NCI-H2227 (cell line): ENCODE measurements around the gene TBX5.

Source experiments
- DNase-seq: peaks from one replicate; lab custom pipeline; 2025; ENCODE audit not compliant: unreplicated experiment; lab: John Stamatoyannopoulos, UW

The TBX5 gene

GRCh38 chr12:114431902-114432301 lies 26.0 kb upstream of the TBX5 start:
- DNase-seq: no peak

DNA sequence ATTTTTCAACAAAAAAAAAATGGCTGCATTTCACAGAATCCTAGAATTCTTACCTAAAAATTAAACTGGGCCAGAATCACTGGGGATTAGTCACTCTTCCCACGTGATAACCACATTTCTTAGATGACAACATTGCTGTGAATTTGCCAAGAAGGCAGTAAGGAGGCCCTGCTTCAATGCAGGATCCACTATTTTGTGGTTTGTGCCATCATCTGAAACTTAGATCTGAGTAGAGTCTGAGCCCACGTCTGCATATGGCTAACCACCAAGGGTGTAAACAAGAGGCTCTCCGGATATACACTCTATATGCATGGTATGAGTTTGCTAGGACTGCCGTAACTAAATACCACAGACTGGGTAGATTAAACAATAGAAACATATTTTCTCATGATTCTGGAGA lies 24.4 kb upstream of the TBX5 start:
- no peak for DNase-seq

GRCh38 chr12:114425031-114425626 lies 19.2 kb upstream of the TBX5 start:
- no peak for DNase-seq

DNA sequence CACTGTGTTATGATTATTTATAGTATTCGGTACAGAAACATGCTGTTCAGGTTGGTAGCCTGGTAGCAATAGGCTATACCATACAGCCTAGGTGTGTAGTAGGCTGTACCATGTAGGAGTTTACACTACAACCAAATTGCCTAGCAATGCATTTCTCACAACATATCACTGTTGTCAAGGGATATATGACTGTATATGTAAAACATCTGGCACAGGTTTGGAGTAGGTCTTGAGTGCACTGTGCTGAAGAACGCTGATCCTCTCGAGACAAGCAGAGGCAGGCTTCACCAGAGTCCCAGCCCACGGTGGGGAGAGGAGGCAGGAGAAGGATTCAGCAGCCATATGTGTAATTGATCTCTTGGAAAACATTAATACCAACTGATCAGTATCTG lies 15.0 kb upstream of the TBX5 start:
- DNase-seq: no peak

DNA sequence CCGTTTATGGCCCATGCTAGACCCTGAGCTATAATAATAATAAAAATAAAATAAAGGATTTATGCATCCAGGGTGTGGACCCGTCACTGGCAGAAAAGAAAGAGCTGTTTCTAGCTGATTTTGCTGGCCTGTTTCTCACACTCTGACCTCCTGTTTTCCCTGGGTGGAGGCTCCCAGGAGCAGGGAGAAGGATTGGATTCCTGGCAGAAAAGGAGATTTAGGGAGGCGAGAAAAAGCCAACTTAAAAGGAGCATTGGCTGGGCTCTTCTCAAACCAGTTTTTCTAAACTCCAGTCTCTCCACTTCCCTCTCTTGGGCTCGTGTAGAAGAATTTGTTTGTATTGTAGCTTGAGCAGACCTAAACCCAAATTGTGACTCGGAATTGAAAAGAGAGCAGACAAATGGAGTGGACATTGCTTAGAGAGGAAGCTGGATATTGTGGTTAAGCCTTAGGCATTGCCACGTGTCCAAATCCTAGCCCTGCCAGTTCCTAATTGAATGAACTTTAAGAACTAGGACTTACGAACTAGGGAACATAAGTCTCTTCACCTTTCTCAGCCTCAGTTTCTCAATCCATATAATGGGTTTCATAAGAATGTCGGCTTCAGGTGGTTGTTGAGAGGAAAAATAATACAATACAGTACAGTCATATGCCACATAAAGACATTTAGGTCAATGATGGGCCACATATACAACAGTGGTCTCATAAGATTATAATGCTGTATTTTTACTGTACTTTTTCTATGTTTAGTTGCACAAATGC lies 14.4 kb upstream of the TBX5 start:
- DNase-seq: no peak

- no peak for DNase-seq
These were observed 10.1 kb upstream of the TBX5 start for GRCh38 chr12:114416028-114416427.

DNA sequence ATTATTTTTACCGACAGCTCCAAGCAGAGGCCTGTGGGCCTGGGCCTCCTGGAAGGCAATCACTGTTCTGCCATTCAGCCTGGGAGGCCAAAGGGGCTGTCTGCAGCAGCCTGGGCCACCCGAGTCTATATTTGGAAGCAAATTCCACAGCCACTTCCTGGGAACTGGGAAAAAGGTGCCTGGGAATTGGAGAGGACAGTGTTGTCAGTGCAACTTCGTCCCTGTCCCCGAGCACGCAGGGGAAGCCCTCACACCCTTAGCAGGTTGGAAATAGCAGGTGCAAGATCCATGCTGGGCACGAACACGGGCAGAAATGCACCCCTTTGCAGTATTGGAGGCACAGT lies 9.6 kb upstream of the TBX5 start:
- no peak for DNase-seq

GRCh38 chr12:114414866-114415524 lies 9.1 kb upstream of the TBX5 start:
- no peak for DNase-seq

DNA sequence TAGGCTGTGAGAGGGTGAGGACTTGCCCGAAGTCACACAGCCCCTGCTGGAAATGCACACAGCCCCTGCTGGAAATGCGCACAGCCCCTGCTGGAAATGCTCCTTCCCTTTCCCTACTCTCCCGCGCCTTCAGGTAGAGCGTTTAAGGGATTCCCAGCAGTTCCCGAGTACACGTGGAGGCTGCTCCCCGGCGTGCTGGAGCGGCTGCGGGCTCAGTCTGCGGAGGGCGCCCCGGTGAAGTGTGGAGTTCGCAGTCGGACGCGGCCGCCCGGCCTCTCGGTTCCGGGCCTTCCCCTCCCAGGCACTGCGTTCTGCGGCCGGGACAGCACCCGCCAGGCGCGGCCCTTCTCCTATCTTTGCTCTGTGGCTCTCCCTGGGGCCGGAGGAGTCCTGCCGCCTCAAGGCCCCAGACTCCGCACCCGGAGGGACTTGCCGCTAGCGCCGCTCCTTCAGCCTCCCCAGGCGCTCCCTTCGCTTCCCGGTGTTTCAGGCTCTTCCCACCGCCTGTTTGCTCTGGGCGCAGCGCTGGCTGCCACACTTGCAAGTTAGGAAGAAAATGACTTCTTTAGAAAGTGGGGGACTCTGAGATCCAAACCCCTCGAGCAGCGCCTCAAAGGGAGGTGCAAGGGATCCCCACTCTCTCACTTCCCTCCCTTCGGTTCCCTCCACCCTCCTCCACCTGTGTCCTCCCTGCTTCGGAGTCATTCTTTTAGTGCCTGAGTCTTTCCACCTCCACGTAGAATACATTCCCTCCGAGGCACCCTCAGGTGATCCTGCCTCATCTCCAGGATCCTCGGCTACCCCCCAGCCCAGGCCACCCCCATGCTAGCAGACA lies 8.3 kb upstream of the TBX5 start:
- DNase-seq: no peak

- DNase-seq: no peak
These were observed 7.1 kb upstream of the TBX5 start for GRCh38 chr12:114412825-114413749.

GRCh38 chr12:114412307-114412706 lies 6.4 kb upstream of the TBX5 start:
- DNase-seq: no peak

- DNase-seq: no peak
These were observed 5.3 kb upstream of the TBX5 start for GRCh38 chr12:114411071-114411837.

- no peak for DNase-seq
These were observed 4.1 kb upstream of the TBX5 start for GRCh38 chr12:114409852-114410600.

- no peak for DNase-seq
These were observed 3.2 kb upstream of the TBX5 start for GRCh38 chr12:114408886-114409851.

GRCh38 chr12:114408471-114408885 lies 2.5 kb upstream of the TBX5 start:
- DNase-seq: no peak

GRCh38 chr12:114407842-114408411 lies 2.0 kb upstream of the TBX5 start:
- no peak for DNase-seq

DNA sequence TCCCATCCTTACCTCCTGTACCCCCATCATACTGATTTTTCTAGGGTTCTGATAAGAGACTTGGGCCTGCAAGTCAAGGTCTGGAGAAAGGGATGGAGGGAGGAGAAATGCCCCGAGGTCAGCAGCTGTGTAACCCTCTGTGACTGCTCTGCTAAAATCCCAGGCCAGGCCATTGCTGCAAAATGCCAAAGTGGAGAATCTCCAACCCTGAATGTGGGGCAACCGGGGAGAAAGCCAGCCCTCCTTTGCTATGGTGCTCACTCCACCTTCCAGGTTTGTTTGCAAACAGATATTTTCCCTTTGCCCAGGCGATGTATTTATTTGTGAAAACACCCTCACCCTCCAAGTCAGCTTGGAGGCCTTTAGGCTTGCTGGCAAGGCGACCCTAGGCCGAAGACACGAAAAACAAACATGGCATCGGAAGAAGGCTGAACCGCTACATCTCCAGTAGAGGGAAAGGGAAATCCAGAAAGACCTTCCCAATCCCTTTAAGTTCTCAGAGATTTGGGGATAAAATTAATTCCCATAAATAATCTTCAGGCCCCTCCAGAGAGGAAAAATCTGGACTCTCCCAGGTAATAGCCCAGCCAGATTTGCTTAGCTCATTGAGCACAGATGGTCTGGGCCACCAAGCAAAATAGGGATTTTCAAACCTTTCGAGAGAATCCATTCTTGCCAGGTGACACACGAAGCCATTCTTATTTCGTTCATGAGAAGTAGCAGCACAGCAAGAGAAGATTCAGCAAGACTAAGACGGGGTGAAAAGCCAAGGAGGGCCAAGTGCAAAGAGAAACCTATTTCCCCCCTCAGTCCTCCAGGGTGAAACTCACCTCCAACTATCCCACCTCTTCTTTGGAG lies 1.3 kb upstream of the TBX5 start:
- no peak for DNase-seq
